DND-41 (cell line): ENCODE measurements around the gene PPEF2.

ENCODE experiments used
- EZH2 ChIP-seq: IDR thresholded peaks from 3 replicates; pipeline ENCODE4 v1.6.1; 2012; ENCODE audit warnings: borderline replicate concordance, low read depth, mild to moderate bottlenecking, moderate library complexity, low read length, inconsistent platforms; ENCODE audit not compliant: severe bottlenecking
- TF ChIP-seq, protein P1 (sequence below): IDR thresholded peaks from 2 replicates; pipeline ENCODE4 v1.5.1; 2012; ENCODE audit warnings: borderline replicate concordance, low read length, moderate library complexity, mild to moderate bottlenecking; ENCODE audit not compliant: poor library complexity, severe bottlenecking; ENCODE audit errors: extremely low read depth

DNA sequence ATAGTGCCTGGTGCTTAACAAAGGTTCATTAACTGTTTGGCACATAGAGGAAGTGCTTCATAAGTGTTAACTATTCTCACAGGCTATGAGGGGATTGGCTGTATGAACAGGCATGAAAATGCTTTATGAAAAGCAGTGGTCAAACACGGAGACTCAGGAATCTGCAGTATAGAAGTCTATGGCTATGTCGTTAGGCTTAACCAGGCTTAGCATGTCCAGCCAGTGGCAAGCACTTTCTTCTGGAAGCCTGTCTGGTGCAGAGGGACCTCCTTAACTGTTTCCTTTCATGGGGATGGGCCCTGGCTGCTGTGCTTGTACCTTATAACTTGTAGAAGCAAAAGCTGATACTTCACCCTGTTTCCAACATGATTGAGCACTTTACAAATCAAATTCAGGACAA, 78.4 kb downstream of the PPEF2 start:
- TF ChIP-seq, protein P1, sequence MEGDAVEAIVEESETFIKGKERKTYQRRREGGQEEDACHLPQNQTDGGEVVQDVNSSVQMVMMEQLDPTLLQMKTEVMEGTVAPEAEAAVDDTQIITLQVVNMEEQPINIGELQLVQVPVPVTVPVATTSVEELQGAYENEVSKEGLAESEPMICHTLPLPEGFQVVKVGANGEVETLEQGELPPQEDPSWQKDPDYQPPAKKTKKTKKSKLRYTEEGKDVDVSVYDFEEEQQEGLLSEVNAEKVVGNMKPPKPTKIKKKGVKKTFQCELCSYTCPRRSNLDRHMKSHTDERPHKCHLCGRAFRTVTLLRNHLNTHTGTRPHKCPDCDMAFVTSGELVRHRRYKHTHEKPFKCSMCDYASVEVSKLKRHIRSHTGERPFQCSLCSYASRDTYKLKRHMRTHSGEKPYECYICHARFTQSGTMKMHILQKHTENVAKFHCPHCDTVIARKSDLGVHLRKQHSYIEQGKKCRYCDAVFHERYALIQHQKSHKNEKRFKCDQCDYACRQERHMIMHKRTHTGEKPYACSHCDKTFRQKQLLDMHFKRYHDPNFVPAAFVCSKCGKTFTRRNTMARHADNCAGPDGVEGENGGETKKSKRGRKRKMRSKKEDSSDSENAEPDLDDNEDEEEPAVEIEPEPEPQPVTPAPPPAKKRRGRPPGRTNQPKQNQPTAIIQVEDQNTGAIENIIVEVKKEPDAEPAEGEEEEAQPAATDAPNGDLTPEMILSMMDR = no peak
- TF ChIP-seq EZH2 = no peak
